Measurements from ENCODE around the gene DLGAP4. TPM values are rescaled to one million over a fixed set of nuclear protein-coding genes. Genes with fewer than 3 reads are reported as not detected.
A peak's percentile ranks its signal among the peaks of the same experiment; 100 is the strongest.

DLGAP4 gene
- total RNA-seq, 2 donors from 2014 or later, result 62.9 to 78.2 TPM

GRCh38 chr20:36309643-36310042 is 3.5 kb downstream of the DLGAP4 start:
- DNase-seq, result no peak
- no peaks in the 10 kb centered on the region for H3K9me3 Mint-ChIP-seq
- Histone ChIP-seq H3K36me3 (ENCODE audit: control insufficient read depth, insufficient read depth, low read length) (no peaks in the 10 kb centered on the region), H3K4me1 (ENCODE audit: control insufficient read depth, insufficient read depth, low read length) (no peaks in the 10 kb centered on the region), H3K27ac (ENCODE audit: low read depth, low read length) (no peak overlapping the region), H3K4me3 (ENCODE audit: low read length) (no peak overlapping the region), H3K9ac (ENCODE audit: extremely low read depth, low read length, poor library complexity, severe bottlenecking) (no peak overlapping the region), H3K9me3 (ENCODE audit: control insufficient read depth, low read length) (no peaks in the 10 kb centered on the region), H3K27me3 (ENCODE audit: control insufficient read depth, insufficient read depth, low read length, poor library complexity, severe bottlenecking) (peaks cover 55% of the 10 kb centered on the region)
- 87 to 90% methylated on average over 3 of the region's 3 CpGs for WGBS, 2 experiments (ENCODE audit: insufficient coverage in 1 of 2, insufficient read length in 1 of 2)
- peaks cover 2% of the 10 kb centered on the region for H3K4me1 Mint-ChIP-seq
- H3K27ac Mint-ChIP-seq, result no peak overlapping the region
- no peaks in the 10 kb centered on the region for H3K36me3 Mint-ChIP-seq (ENCODE audit: low read depth)
- TF ChIP-seq CTCF (conservative IDR thresholded peaks at IDR 0.05), result no peak
- H3K4me3 Mint-ChIP-seq, result no peak overlapping the region
- H3K27me3 Mint-ChIP-seq (ENCODE audit: insufficient read depth), result peaks cover 53% of the 10 kb centered on the region

- Mint-ChIP-seq H3K9me3 (no peaks in the 10 kb centered on the region), H3K27me3 (ENCODE audit: insufficient read depth) (peaks cover 45% of the 10 kb centered on the region), H3K4me3 (no peak overlapping the region), H3K4me1 (peaks cover 2% of the 10 kb centered on the region), H3K27ac (no peak overlapping the region), H3K36me3 (ENCODE audit: low read depth) (no peaks in the 10 kb centered on the region)
- Histone ChIP-seq H3K9ac (ENCODE audit: extremely low read depth, low read length, poor library complexity, severe bottlenecking) (no peak overlapping the region), H3K4me1 (ENCODE audit: control insufficient read depth, insufficient read depth, low read length) (no peaks in the 10 kb centered on the region), H3K36me3 (ENCODE audit: control insufficient read depth, insufficient read depth, low read length) (no peaks in the 10 kb centered on the region), H3K4me3 (ENCODE audit: low read length) (no peak overlapping the region), H3K27ac (ENCODE audit: low read depth, low read length) (no peak overlapping the region), H3K9me3 (ENCODE audit: control insufficient read depth, low read length) (no peaks in the 10 kb centered on the region), H3K27me3 (ENCODE audit: control insufficient read depth, insufficient read depth, low read length, poor library complexity, severe bottlenecking) (peaks cover 47% of the 10 kb centered on the region)
- peak; percentile 16 for DNase-seq
- no peak for TF ChIP-seq CTCF (conservative IDR thresholded peaks at IDR 0.05)
- WGBS, 2 experiments (ENCODE audit: insufficient coverage in 1 of 2, insufficient read length in 1 of 2), result 83 to 89% methylated on average over 6 to 8 of the region's 8 CpGs
Measured at GRCh38 chr20:36310215-36310981, 4.3 kb downstream of the DLGAP4 start.

- H3K36me3 ChIP-seq (ENCODE audit: control insufficient read depth, insufficient read depth, low read length), result no peaks in the 10 kb centered on the region
- H3K4me1 ChIP-seq (ENCODE audit: control insufficient read depth, insufficient read depth, low read length), result no peaks in the 10 kb centered on the region
- TF ChIP-seq CTCF (conservative IDR thresholded peaks at IDR 0.05), result no peak
- Mint-ChIP-seq H3K36me3 (ENCODE audit: low read depth) (no peaks in the 10 kb centered on the region), H3K4me1 (peaks cover 2% of the 10 kb centered on the region), H3K27me3 (ENCODE audit: insufficient read depth) (peaks cover 40% of the 10 kb centered on the region), H3K27ac (no peak overlapping the region), H3K4me3 (no peak overlapping the region), H3K9me3 (no peaks in the 10 kb centered on the region)
- no peak overlapping the region for H3K4me3 ChIP-seq (ENCODE audit: low read length)
- H3K9ac ChIP-seq (ENCODE audit: extremely low read depth, low read length, poor library complexity, severe bottlenecking), result no peak overlapping the region
- peak; percentile 25 for DNase-seq
- H3K27ac ChIP-seq (ENCODE audit: low read depth, low read length), result no peak overlapping the region
- H3K9me3 ChIP-seq (ENCODE audit: control insufficient read depth, low read length), result no peaks in the 10 kb centered on the region
- WGBS, 2 experiments (ENCODE audit: insufficient coverage in 1 of 2, insufficient read length in 1 of 2), result 65 to 82% methylated on average over 6 to 17 of the region's 17 CpGs
- peaks cover 42% of the 10 kb centered on the region for H3K27me3 ChIP-seq (ENCODE audit: control insufficient read depth, insufficient read depth, low read length, poor library complexity, severe bottlenecking)
Measured at GRCh38 chr20:36311141-36311853, 5.2 kb downstream of the DLGAP4 start.

Data from endodermal cell (in vitro differentiated cells).